Body of pancreas (tissue), 4 donors: ENCODE data around the gene CD79A.

Source experiments
- POLR2A ChIP-seq, 3 donors: fragments of 450-650 bp; IDR thresholded peaks; one replicate each; pipeline ENCODE4 v1.6.1; 2016; ENCODE audit warnings: antibody characterized with exemption in 3 of 3, mild to moderate bottlenecking in 2 of 3
- TF ChIP-seq, protein P1 (sequence below), 7 experiments: fragments of 450-650 bp in 4 of 7; fragments of 200-600 bp in 3 of 7; sonication (generic) in 3 of 7; IDR thresholded peaks; one replicate each; pipeline ENCODE4 v1.5.1; 2016 to 2019; ENCODE audit warnings: antibody characterized with exemption in 7 of 7

- TF ChIP-seq, protein P1, sequence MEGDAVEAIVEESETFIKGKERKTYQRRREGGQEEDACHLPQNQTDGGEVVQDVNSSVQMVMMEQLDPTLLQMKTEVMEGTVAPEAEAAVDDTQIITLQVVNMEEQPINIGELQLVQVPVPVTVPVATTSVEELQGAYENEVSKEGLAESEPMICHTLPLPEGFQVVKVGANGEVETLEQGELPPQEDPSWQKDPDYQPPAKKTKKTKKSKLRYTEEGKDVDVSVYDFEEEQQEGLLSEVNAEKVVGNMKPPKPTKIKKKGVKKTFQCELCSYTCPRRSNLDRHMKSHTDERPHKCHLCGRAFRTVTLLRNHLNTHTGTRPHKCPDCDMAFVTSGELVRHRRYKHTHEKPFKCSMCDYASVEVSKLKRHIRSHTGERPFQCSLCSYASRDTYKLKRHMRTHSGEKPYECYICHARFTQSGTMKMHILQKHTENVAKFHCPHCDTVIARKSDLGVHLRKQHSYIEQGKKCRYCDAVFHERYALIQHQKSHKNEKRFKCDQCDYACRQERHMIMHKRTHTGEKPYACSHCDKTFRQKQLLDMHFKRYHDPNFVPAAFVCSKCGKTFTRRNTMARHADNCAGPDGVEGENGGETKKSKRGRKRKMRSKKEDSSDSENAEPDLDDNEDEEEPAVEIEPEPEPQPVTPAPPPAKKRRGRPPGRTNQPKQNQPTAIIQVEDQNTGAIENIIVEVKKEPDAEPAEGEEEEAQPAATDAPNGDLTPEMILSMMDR (IDR thresholded peaks at IDR 0.05) = no peak
- no peak for TF ChIP-seq POLR2A (IDR thresholded peaks at IDR 0.05)
Measured at GRCh38 chr19:41906271-41906670, 29.2 kb downstream of the CD79A start.
